Tibial nerve (tissue), 4 donors: Measurements from ENCODE around the gene FRK. TPM values are rescaled to one million over a fixed set of nuclear protein-coding genes. Genes with fewer than 3 reads are reported as not detected.

Source experiments
- DNase-seq, 2 donors: peaks; one replicate each; pipeline ENCODE4 v3.0.0-alpha.2; 2019; ENCODE audit warnings: low spot score in 2 of 2
- H3K27ac ChIP-seq, 4 donors: fragments of 200-600 bp; sonication (generic) in 3 of 4; one replicate each; pipeline ENCODE4 v1.5.1; 2017 to 2019; ENCODE audit warnings: mild to moderate bottlenecking in 1 of 4
- H3K27me3 ChIP-seq, 2 donors: fragments of 200-600 bp; sonication (generic) in 1 of 2; one replicate each; pipeline versions ENCODE4 v1.5.1 to v1.6.0; 2017 to 2019
- H3K36me3 ChIP-seq, 3 donors: fragments of 200-600 bp; sonication (generic); one replicate each; pipeline ENCODE4 v1.5.1; 2018 to 2019
- H3K4me1 ChIP-seq, 4 donors: fragments of 200-600 bp; sonication (generic) in 3 of 4; one replicate each; pipeline ENCODE4 v1.5.1; 2017 to 2019
- H3K4me3 ChIP-seq, 4 donors: fragments of 200-600 bp; sonication (generic) in 3 of 4; one replicate each; pipeline ENCODE4 v1.5.1; 2017 to 2019; ENCODE audit warnings: mild to moderate bottlenecking in 1 of 4, moderate library complexity in 1 of 4
- H3K9me3 ChIP-seq, 4 donors: fragments of 200-600 bp; sonication (generic) in 3 of 4; one replicate each; pipeline ENCODE4 v1.5.1; 2017 to 2019
- EP300 ChIP-seq, 2 donors: sonication (generic); formaldehyde crosslinking; IDR thresholded peaks; one replicate each; pipeline ENCODE4 v1.6.1; 2017; ENCODE audit warnings: antibody characterized with exemption in 2 of 2, mild to moderate bottlenecking in 1 of 2
- POLR2A ChIP-seq, 2 donors: fragments of 450-650 bp; IDR thresholded peaks; one replicate each; pipeline ENCODE4 v1.6.1; 2017; ENCODE audit warnings: antibody characterized with exemption in 2 of 2, mild to moderate bottlenecking in 2 of 2, moderate library complexity in 2 of 2
- WGBS, 2 donors: methylation state at CpG; one replicate each; pipeline ENCODE4 v1.1.5; 2018; 5-methylcytosine and 5-hydroxymethylcytosine counted together
- total RNA-seq, 4 donors: library from RNA; depleted of rRNA; stranded (reverse); fragments of >200 nt; gene quantifications; one replicate each; pipeline ENCODE4 v1.1.0, GENCODE V29; 2016
- TF ChIP-seq, protein P1 (sequence below), 5 experiments: fragments of 200-600 bp in 3 of 5; fragments of 450-650 bp in 2 of 5; sonication (generic) in 3 of 5; IDR thresholded peaks; one replicate each; pipeline ENCODE4 v1.5.1; 2016 to 2019; ENCODE audit warnings: antibody characterized with exemption in 5 of 5, mild to moderate bottlenecking in 3 of 5, moderate library complexity in 2 of 5

Gene FRK
- total RNA-seq, 4 donors from 2014 or later = 0.78 to 1.3 (median 0.97) TPM

DNA sequence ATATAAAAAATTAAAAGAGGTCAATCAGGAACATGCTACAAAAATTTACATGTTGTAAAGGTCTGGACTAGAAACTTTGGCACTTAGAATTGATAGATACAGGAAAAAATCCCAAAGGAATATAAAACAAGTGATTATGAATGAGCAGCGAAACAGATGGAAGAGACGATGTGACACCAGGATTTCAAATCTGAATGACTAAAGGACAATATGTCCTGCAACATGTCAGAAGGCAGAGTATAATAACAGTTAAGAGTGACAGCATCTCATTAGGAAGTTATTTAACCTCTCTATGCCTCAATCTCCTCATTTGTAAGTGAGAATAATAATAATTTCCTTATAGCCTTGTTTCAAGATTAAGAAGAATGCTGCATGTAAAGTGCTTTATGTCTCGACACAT lies 50.3 kb downstream of the FRK start:
- no peak overlapping the region for H3K27ac ChIP-seq
- no peak for DNase-seq
- no peaks in the 10 kb centered on the region for H3K9me3 ChIP-seq
- peaks cover 0 to 13% (median 6%) of the 10 kb centered on the region in 4 donors for H3K4me1 ChIP-seq
- H3K4me3 ChIP-seq = no peak overlapping the region
- no peaks in the 10 kb centered on the region for H3K36me3 ChIP-seq
- 83 to 88% methylated on average over 3 of the region's 3 CpGs for WGBS, 2 donors
- no peaks in the 10 kb centered on the region for H3K27me3 ChIP-seq
- TF ChIP-seq, protein P1, sequence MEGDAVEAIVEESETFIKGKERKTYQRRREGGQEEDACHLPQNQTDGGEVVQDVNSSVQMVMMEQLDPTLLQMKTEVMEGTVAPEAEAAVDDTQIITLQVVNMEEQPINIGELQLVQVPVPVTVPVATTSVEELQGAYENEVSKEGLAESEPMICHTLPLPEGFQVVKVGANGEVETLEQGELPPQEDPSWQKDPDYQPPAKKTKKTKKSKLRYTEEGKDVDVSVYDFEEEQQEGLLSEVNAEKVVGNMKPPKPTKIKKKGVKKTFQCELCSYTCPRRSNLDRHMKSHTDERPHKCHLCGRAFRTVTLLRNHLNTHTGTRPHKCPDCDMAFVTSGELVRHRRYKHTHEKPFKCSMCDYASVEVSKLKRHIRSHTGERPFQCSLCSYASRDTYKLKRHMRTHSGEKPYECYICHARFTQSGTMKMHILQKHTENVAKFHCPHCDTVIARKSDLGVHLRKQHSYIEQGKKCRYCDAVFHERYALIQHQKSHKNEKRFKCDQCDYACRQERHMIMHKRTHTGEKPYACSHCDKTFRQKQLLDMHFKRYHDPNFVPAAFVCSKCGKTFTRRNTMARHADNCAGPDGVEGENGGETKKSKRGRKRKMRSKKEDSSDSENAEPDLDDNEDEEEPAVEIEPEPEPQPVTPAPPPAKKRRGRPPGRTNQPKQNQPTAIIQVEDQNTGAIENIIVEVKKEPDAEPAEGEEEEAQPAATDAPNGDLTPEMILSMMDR (IDR thresholded peaks at IDR 0.05) = no peak
- TF ChIP-seq POLR2A (IDR thresholded peaks at IDR 0.05) (no peak), EP300 (IDR thresholded peaks at IDR 0.05) (no peak)

DNA sequence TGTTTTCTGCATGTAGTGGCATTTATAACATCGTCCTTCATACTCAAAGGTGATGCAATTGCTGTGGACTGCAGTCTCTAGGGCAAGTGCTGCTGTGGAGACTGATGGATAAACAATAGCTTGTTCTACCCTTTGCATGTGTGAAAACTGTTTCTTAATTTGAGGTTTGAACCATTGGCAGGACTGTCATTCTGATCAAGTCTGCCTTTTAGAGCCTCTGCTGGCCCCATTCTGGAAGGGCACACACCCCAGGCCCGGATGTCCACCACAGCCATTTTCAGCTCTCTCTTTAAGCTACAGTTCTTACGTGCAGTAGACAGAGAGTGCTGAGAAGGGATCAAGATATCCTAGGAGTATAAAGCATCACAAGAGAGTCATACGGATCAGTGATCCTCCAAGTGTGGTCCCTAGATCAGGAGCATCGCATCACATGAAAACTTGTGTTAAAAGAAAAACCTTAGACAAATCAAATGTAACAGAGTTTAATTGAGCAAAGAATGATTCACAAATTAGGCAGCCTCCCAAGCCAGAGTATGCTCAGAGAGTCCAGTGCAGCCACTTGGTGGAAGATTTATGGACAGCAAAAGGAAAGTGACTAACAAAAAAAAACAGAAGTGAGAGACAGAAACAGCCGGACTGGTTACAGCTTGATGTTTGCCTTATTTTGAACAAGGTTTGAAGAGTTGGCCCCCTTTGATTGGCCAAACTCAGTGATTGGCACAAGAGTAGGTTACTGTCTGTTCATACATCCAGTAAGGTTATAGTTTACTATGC lies 52.0 kb downstream of the FRK start:
- H3K9me3 ChIP-seq = no peaks in the 10 kb centered on the region
- TF ChIP-seq, protein P1 (IDR thresholded peaks at IDR 0.05) = no peak
- TF ChIP-seq EP300 (IDR thresholded peaks at IDR 0.05) (no peak), POLR2A (IDR thresholded peaks at IDR 0.05) (no peak)
- no peak for DNase-seq
- no peaks in the 10 kb centered on the region for H3K36me3 ChIP-seq
- H3K27me3 ChIP-seq = no peaks in the 10 kb centered on the region
- 36% methylated on average over 6 of the region's 6 CpGs for WGBS, 2 donors
- no peak overlapping the region for H3K27ac ChIP-seq
- H3K4me1 ChIP-seq = peaks cover 0 to 13% (median 6%) of the 10 kb centered on the region in 4 donors
- no peak overlapping the region for H3K4me3 ChIP-seq

DNA sequence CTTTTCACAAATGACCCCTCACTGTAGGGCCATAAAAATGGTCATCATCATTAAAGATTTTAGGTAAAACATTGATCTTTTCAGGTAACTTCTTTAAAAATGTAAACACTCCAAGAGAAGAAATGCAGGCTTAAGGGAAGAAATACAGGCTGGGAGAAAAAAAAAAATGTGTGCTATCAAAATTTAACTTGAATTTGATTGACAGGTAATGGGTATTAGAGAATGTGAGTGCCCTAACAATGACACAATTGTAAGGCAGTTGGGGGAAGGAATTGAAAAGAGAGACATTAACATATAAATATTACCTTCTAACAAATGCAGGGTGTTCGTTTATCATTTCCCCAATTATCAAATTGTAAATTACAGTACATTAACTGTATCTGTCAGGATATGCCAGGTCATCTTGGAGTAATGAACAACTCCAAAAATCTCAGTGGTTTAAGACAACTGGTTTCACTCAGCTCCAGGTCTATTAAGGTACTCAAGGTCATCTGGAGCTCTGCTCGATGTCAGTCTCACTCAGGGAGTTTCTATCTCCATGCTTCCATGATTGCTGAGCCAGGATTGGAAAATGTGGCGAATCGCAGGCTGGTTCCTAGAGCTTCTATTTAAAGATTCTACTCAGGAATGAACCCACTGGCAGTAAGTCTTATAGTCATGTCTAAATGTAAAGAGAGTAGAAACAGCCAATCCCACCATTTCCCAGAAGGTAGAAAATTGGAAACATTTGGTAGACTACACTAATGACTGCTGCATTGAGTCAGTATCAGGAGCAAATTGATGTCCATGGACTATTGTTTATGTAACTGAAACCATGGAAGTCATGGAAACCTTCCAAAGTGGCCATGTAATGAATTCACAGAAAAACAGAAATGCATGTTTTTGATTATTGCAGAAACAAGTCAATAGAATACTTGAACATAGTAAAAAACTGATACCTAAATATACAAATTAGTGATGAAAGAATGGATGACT lies 55.6 kb downstream of the FRK start:
- Histone ChIP-seq H3K4me3 (no peak overlapping the region), H3K27ac (no peak overlapping the region), H3K27me3 (no peaks in the 10 kb centered on the region), H3K36me3 (no peaks in the 10 kb centered on the region), H3K4me1 (peaks cover 0 to 6% (median 0%) of the 10 kb centered on the region in 4 donors), H3K9me3 (no peaks in the 10 kb centered on the region)
- TF ChIP-seq, protein P1 (IDR thresholded peaks at IDR 0.05) = no peak
- TF ChIP-seq EP300 (IDR thresholded peaks at IDR 0.05) (no peak), POLR2A (IDR thresholded peaks at IDR 0.05) (no peak)
- WGBS, 2 donors = 79 to 84% methylated on average over 4 of the region's 4 CpGs
- DNase-seq = no peak

- Histone ChIP-seq H3K9me3 (no peaks in the 10 kb centered on the region), H3K4me3 (no peak overlapping the region), H3K27ac (no peak overlapping the region), H3K36me3 (no peaks in the 10 kb centered on the region), H3K27me3 (no peaks in the 10 kb centered on the region), H3K4me1 (peaks cover 0 to 4% (median 0%) of the 10 kb centered on the region in 4 donors)
- no peak for DNase-seq
- 75 to 92% methylated on average over 3 of the region's 3 CpGs for WGBS, 2 donors
- no peak for TF ChIP-seq POLR2A (IDR thresholded peaks at IDR 0.05)
- TF ChIP-seq EP300 (IDR thresholded peaks at IDR 0.05) = no peak
- TF ChIP-seq, protein P1 (IDR thresholded peaks at IDR 0.05) = no peak
Measured at GRCh38 chr6:116003668-116004067, 57.0 kb downstream of the FRK start.
